ENCODE results near the gene PRDM16.

DNA sequence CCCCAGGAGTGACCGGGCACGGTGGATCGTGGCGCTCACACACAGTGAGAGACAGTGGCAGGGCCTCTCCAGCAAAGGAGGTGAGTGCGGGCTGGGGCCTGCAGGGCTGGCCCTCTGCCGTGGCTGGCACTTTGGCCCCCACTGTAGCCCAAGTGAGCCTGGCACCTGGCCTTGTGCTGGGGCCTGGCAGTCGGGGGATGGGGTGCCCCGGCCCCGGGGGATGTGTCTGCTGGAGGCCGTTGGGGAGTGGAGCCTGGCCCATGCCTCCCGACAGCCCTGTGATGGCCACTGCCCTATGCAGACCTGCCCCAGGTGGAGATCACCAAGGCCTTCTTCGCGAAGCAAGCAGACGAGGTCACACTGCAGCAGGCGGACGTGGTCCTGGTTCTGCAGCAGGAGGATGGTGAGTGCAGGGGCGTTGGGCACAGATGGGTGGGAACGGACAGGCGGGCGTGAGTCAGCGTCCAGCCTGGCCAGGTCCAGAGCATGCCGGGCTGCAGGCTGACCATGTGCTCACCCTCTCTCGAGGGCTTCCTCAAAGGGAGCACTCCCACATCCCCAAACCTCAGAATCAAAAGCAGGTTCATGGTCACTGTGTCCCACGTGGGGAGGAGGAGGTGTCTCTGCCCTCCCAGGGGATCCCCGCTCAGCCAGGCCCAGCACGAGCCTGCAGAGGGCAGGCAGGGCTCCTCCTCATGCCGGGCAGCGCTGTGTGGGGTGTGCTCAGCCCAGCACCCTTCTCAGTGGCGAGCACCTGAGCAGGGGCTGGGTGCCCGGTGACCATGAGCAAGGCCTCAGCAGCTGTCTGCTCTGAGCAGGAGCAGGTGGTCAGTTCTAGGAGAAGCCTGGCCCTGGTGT, 410.7 kb downstream of the PRDM16 start:
- TF ChIP-seq POLR2A (IDR thresholded peaks at IDR 0.05; ENCODE audit: low read length) (no peak), GATA1 (IDR thresholded peaks at IDR 0.05; ENCODE audit: low read depth, low read length) (no peak)

Data from erythroblast (primary cell).